SU-DHL-6 (cell line): ENCODE results near the gene CLDN18.

Source experiments
- H2AFZ ChIP-seq: fragments of 200-600 bp; sonication (generic); 2 replicates; pipeline ENCODE4 v1.6.1; 2014; ENCODE audit warnings: low read depth, mild to moderate bottlenecking, moderate library complexity, mixed read lengths, antibody characterized with exemption, low read length; ENCODE audit not compliant: severe bottlenecking
- H3F3A ChIP-seq: fragments of 200-600 bp; shearing (Covaris generic); 2 replicates; pipeline ENCODE4 v1.6.0; 2016; ENCODE audit warnings: antibody characterized with exemption, mild to moderate bottlenecking; ENCODE audit not compliant: insufficient read depth
- H3K27ac ChIP-seq: fragments of 200-600 bp; sonication (generic); 2 replicates; pipeline ENCODE4 v1.5.1; 2016; ENCODE audit warnings: low read depth, mild to moderate bottlenecking, low read length, moderate library complexity, mixed read lengths
- H3K27me3 ChIP-seq: fragments of 200-600 bp; sonication (generic), shearing (Covaris generic); 2 replicates; pipeline ENCODE4 v1.6.0; 2014; ENCODE audit warnings: mild to moderate bottlenecking, low read length
- H3K36me3 ChIP-seq: fragments of 200-600 bp; sonication (generic); 2 replicates; pipeline ENCODE4 v1.6.1; 2014; ENCODE audit warnings: mild to moderate bottlenecking, low read length, mixed read lengths
- H3K4me2 ChIP-seq: fragments of 300-600, 200-600 bp; shearing (Covaris generic), sonication (generic); 2 replicates; pipeline ENCODE4 v1.6.0; 2014; ENCODE audit warnings: low read length, low read depth, mild to moderate bottlenecking; ENCODE audit not compliant: poor library complexity, severe bottlenecking
- H3K4me3 ChIP-seq: fragments of 200-600 bp; sonication (generic); 2 replicates; pipeline ENCODE4 v1.5.1; 2014; ENCODE audit warnings: antibody characterized with exemption, low read length, mild to moderate bottlenecking, mixed read lengths; ENCODE audit not compliant: insufficient read depth, poor library complexity, severe bottlenecking
- H3K79me2 ChIP-seq: fragments of 200-600 bp; sonication (generic); 2 replicates; pipeline ENCODE4 v1.6.1; 2014; ENCODE audit warnings: mild to moderate bottlenecking, low read length, moderate library complexity; ENCODE audit not compliant: insufficient read depth
- H3K9ac ChIP-seq: fragments of 200-600 bp; sonication (generic); 2 replicates; pipeline ENCODE4 v1.7.0; 2014; ENCODE audit warnings: mild to moderate bottlenecking, low read length
- H3K9me2 ChIP-seq: fragments of 200-600 bp; sonication (generic); replicated peaks from 2 replicates; pipeline ENCODE4 v1.6.1; 2014; ENCODE audit warnings: low read length; ENCODE audit not compliant: insufficient read depth
- H3K9me3 ChIP-seq: fragments of 200-600 bp; sonication (generic); 2 replicates; pipeline ENCODE4 v1.6.1; 2014; ENCODE audit warnings: low read length, mixed read lengths; ENCODE audit not compliant: insufficient read depth
- H4K20me1 ChIP-seq: fragments of 200-600 bp; sonication (generic); 2 replicates; pipeline ENCODE4 v1.6.1; 2014; ENCODE audit warnings: low read depth, mild to moderate bottlenecking, antibody characterized with exemption, low read length, moderate library complexity, mixed read lengths
- EZH2phosphoT487 ChIP-seq: fragments of 200-600 bp; sonication (generic), shearing (Covaris generic); conservative IDR thresholded peaks from 2 replicates; pipeline ENCODE4 v1.6.1; 2018; ENCODE audit warnings: mild to moderate bottlenecking, antibody characterized with exemption, low read length, moderate library complexity, mixed read lengths
- TF ChIP-seq, protein P1 (sequence below): fragments of 200-600 bp; sonication (generic); IDR thresholded peaks from one replicate; pipeline ENCODE4 v1.5.1; 2017; ENCODE audit warnings: antibody characterized with exemption, mild to moderate bottlenecking, low read length, moderate library complexity; ENCODE audit not compliant: insufficient read depth, poor library complexity, severe bottlenecking

Gene CLDN18

DNA sequence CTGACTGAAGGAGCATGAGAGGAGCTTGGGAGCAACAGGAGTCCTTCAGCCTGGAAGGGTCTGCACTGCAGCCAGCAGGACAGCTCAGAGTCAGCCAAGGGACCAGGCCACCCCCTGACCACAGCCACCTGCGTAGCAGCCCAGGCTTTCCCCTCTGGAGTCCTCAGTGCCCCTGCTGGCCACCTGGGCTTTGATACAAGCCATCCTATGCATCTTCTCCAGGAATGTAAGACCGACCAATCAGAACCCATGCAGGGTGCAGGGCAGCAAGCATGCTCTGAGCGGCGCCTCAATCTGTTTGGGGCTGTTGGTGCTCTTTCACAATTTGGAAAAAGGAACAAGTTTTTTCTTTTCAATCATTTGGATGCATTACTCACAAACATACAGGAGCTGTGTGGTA lies 53.5 kb downstream of the CLDN18 start:
- Histone ChIP-seq H3K9ac (no peak overlapping the region), H3K36me3 (no peaks in the 10 kb centered on the region), H3K79me2 (no peaks in the 10 kb centered on the region), H2AFZ (no peak overlapping the region), H3K27ac (no peak overlapping the region), H3K4me3 (no peak overlapping the region), H3K27me3 (0 out of 2 replicates have a peak, but pooled peaks cover 5% of the 10 kb centered on the region), H3K9me3 (no peaks in the 10 kb centered on the region), H3F3A (no peaks in the 10 kb centered on the region), H4K20me1 (no peaks in the 10 kb centered on the region), H3K9me2 (no peaks in the 10 kb centered on the region), H3K4me2 (no peak overlapping the region)
- no peak for TF ChIP-seq EZH2phosphoT487
- TF ChIP-seq, protein P1, sequence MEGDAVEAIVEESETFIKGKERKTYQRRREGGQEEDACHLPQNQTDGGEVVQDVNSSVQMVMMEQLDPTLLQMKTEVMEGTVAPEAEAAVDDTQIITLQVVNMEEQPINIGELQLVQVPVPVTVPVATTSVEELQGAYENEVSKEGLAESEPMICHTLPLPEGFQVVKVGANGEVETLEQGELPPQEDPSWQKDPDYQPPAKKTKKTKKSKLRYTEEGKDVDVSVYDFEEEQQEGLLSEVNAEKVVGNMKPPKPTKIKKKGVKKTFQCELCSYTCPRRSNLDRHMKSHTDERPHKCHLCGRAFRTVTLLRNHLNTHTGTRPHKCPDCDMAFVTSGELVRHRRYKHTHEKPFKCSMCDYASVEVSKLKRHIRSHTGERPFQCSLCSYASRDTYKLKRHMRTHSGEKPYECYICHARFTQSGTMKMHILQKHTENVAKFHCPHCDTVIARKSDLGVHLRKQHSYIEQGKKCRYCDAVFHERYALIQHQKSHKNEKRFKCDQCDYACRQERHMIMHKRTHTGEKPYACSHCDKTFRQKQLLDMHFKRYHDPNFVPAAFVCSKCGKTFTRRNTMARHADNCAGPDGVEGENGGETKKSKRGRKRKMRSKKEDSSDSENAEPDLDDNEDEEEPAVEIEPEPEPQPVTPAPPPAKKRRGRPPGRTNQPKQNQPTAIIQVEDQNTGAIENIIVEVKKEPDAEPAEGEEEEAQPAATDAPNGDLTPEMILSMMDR, result no peak

DNA sequence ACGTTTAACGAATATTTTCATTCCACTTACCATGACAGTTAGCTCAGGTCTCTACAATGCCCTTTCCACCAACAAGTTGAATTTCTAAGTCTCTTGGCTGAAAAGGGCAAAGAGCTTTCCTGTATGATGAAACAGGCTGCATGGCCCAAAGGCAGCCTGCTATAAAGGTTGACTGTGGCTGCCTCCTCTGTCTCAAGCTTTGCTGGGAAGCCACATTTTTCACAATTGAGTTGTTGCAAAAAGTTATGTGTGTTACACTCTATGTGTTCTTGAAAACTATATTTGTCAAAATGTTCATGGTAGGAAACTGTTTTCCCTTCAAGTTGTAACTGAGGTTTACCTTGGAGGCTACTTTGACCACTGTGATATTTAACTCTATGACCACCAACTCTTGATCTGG lies 56.0 kb downstream of the CLDN18 start:
- H3K9ac ChIP-seq, result no peak overlapping the region
- H3K79me2 ChIP-seq, result no peaks in the 10 kb centered on the region
- H3K27ac ChIP-seq, result no peak overlapping the region
- no peak overlapping the region for H2AFZ ChIP-seq
- TF ChIP-seq, protein P1, result no peak
- TF ChIP-seq EZH2phosphoT487, result no peak
- no peaks in the 10 kb centered on the region for H4K20me1 ChIP-seq
- 0 out of 2 replicates have a peak, but pooled peaks cover 5% of the 10 kb centered on the region for H3K27me3 ChIP-seq
- no peaks in the 10 kb centered on the region for H3K36me3 ChIP-seq
- no peak overlapping the region for H3K4me2 ChIP-seq
- no peaks in the 10 kb centered on the region for H3K9me3 ChIP-seq
- H3K9me2 ChIP-seq, result no peaks in the 10 kb centered on the region
- H3K4me3 ChIP-seq, result no peak overlapping the region
- H3F3A ChIP-seq, result no peaks in the 10 kb centered on the region

DNA sequence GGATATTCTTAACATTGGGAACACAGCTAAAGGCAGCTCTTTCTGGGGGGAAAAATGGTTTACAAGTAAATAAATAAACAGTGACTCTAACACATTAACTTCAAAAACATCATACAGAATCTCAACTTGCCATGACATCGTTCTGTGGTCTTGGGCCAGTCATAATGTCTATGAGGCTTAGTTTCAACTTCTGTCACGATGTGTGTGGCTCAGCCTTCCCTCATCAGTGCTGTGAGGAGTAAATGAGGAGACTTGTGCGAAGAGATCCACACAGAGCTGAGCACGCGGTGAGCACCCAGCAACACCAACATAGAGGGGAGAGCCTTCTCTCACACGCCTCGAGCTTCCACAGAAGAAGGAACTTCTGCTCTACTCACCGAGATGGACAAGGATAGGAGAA lies 56.4 kb downstream of the CLDN18 start:
- Histone ChIP-seq H3F3A (no peaks in the 10 kb centered on the region), H3K9me3 (no peaks in the 10 kb centered on the region), H4K20me1 (no peaks in the 10 kb centered on the region), H3K9me2 (no peaks in the 10 kb centered on the region), H3K27me3 (0 out of 2 replicates have a peak, but pooled peaks cover 5% of the 10 kb centered on the region), H2AFZ (no peak overlapping the region), H3K4me3 (no peak overlapping the region), H3K4me2 (no peak overlapping the region), H3K9ac (no peak overlapping the region), H3K79me2 (no peaks in the 10 kb centered on the region), H3K36me3 (no peaks in the 10 kb centered on the region), H3K27ac (no peak overlapping the region)
- TF ChIP-seq EZH2phosphoT487, result no peak
- TF ChIP-seq, protein P1, result no peak
